GM19025 (cell line): Measurements from ENCODE around the gene PPM1F.
"Not testable (repeated sequence)": the region's sequence is repeated elsewhere in the genome, so short reads cannot be mapped to it uniquely, and the experiment has no call there.

Experiments used
- ATAC-seq: cut with Tn5 transposase; IDR thresholded peaks from one replicate; pipeline ENCODE4 v1.9.1; 2021; ENCODE audit warnings: mild to moderate bottlenecking, low read depth, moderate library complexity; ENCODE audit not compliant: unreplicated experiment

PPM1F gene

DNA sequence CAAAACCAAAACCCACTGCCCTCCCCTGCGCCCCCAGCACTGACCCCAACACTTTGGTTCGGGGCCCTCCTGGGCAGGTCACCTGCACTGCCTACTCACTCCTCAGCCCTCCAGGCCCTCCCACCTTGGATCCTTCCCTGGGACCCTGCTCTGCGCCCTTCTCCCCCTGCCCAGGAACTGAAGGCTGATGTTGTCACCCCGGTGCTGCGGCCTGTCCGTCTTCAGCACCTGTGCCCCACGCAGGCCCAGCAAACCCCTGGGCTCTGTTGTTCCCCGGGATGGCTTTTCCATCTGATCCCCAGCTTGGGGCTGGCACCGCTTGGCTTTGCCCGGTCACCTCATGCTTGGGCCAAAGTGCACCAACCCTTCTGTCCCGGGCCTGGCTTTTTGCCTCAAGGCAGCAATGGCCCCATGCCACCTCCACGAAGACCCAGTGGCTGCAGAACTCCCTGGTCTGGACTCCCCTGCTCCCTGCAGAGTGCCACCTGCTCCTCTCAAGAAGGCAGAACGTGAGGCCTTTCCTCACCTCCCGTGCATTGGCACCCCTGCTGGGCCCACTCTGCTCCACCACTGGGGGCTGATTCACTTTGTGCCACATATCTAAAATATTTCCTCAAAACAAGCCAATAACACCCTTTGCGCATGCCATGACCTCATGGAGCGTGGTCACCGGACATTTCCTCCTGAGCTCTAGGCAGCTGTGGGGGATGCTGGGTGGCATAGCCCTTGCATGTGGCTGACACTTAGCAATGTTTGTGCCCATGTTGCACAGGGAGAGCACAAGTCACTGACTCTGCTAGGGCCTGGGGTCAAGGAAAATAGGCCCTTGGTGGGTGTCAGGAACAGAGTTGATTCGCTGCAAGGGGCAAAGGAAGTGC is 8.8 kb downstream of the PPM1F start:
- no peak for ATAC-seq

DNA sequence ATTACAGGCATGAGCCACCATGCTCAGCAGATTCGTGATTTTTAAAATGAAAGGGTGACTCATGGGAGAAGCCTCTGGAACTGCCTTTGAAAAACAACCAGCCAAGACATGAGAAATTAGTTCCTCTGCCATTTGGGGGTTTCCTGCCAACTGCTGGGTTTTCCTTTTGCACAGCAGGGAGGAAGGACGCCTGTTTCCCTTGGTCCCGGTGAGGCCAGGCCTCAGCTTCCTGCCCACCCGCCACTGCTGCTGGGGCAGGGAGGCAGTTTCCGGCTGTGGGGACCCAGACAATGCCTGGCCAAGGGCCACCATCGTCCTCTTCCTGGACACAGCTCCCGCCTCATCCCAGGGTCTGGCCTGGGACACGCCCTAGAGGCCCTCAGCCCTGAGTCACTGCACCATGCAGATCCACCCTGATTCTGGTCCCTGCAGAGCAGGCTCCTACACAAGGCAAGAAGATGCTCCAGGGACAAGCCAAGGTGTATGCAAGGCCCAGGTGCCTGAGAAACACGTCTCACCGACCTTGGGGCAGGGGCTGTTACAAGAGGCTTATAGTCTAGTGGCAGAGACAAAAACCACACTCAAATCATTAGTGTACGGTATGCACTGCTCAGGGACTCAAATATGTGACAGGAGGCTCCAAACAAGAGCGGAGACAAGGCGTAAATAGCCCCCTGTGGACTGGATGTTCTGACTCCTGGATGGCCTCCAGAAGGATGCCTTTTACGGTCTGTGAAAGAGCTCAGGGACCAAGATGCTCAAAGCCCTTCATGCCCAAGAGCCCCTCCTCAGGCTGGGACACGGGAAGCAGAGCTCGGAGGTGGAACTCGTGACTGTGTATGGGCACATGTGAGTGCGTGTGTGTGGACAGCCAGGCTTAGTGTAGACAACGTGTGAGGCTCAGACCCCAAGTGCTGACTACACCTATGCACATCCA is 10.0 kb downstream of the PPM1F start:
- ATAC-seq = no peak

DNA sequence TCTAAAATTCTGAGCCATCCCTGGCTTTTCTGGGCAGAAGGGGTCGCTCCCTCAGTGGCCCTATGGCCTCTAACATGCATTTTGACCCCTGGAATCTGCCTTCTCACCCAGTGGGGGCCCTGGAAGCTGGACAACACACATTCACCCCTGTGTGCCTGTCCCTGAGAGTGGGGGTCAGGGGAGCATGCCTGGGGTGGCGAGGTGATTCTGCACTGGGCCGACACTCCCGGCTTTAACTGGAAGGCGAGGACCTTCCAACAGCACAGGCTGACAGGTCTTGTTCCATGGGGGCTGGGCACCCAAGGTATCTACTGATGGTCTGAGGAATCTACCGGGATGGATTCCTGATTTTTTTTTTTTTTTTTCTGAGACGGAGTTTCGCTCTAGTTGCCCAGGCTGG is 10.7 kb downstream of the PPM1F start:
- ATAC-seq = no peak

DNA sequence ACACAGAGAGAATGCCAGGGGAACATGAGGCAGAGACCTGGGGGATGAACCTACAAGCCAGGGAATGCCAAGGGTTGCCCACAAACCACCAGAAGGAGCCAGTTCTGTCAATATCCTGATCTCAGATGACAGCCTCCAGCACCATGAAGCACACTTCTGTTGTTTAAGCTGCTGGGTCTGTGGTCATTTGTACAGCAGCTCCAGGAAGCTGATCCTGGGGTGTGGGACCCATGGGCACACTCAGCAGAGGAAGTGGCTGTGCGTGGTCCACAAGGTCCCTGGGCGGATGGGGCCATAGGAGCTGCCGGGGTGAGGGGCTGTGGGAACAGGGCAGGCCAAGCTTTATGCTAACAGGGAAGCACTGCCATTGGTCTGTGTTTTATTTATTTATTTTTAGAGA is 12.1 kb downstream of the PPM1F start:
- ATAC-seq = no peak

DNA sequence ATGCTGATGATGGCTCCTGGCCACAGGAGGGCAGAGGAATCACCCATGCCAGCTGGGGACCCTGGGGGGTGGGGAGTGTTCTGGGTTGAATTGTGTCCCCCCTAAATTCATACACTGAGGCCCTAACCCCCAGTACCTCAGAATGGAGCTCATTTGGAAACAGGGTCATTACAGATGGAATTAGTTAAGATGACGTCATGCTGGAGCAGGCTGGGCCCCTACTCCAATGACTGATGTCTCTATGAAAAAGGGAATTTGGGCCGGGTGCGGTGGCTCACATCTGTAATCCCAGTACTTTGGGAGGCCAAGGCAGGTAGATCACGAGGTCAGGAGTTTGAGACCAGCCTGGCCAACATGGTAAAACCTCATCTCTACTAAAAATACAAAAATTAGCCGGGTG is 12.7 kb downstream of the PPM1F start:
- not testable (repeated sequence) for ATAC-seq

DNA sequence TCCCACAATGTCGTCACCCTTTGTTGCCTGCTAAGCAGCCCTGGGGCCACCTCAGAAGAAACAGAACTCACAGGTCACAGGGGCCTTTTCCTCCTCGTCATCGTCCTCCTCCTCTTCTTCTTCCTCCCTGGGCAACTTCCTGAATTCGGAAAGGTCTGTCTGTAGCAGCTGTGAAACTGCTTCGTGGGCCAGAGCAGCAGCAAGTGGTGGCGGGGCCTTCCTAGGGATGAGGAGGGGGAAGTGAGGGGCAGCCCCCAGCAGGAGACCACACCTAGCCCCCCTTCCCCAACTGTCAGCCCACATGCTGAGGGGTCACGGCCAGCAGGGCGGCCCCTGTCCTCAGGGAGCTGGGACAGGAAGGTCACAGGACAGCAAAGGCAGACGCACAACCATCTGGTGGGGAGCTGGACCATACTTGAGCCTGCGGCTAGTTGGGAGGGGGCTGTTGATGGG is 13.2 kb downstream of the PPM1F start:
- ATAC-seq = no peak

DNA sequence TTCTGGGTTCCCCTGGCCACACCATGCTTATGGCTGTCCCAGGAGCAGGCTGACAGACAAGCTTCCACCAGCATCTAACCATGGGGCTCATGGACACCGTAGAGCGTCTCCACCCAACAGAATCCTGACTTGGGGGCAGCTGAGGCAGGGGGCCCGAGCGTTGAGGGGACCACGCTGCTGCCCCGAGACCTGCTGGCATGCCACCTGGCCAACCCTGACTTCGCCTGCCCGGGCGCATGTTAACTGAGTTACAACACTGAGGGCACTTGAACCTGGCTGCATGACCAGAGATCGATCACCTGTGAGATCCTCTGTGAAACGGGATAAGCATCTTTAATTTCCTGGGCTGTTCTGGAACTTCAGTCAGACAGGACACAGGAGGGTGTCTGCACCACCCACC is 13.7 kb downstream of the PPM1F start:
- no peak for ATAC-seq

DNA sequence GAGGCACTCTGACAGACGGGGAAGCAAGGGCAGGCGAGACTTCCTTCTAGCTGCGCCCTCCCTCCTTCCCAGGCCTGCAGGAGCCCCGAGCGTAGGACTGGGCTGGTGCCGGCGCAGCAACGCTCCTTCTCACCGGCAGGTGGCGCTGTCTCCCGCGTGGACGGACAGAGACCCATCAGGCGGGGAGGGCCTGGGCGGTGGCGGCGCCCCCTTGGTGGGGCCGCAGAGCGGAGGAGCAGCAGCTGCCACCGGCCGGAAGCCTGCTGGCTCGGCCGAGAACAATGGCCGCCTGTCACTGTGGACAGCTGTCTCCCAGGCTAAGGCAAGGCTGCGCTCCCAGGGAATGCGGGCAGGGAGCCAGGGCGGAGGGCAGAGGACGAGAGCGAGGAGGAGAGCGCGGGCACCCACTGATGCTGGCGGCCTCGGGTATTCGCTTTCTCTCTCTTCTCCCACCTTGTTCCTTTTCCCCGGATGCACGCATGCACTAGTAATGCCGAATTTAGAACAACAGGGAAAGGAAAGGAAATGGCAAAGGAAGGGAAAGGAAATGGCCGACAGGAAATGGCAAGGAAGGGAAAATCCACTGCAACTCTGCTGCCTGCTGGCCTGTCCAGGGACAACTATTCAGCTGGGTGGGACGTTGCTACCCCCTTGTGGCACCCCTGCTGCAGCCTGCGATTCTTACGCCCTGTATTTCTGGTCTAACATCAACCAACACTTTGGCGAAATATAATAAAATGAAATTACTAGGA is 14.4 kb downstream of the PPM1F start:
- ATAC-seq = peak; percentile 87

DNA sequence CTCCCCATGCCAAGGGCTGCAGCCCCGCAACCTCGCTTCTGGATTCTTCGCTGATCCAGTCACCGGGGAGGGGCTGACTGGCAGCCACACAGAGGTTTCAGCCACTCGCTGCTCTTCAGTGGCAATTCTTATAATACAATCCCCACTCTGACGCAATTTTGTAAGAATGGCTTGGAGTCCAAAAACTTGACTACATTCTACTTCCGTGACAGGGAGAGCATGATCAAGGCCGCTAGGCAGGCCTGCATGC is 14.9 kb downstream of the PPM1F start:
- ATAC-seq = no peak

DNA sequence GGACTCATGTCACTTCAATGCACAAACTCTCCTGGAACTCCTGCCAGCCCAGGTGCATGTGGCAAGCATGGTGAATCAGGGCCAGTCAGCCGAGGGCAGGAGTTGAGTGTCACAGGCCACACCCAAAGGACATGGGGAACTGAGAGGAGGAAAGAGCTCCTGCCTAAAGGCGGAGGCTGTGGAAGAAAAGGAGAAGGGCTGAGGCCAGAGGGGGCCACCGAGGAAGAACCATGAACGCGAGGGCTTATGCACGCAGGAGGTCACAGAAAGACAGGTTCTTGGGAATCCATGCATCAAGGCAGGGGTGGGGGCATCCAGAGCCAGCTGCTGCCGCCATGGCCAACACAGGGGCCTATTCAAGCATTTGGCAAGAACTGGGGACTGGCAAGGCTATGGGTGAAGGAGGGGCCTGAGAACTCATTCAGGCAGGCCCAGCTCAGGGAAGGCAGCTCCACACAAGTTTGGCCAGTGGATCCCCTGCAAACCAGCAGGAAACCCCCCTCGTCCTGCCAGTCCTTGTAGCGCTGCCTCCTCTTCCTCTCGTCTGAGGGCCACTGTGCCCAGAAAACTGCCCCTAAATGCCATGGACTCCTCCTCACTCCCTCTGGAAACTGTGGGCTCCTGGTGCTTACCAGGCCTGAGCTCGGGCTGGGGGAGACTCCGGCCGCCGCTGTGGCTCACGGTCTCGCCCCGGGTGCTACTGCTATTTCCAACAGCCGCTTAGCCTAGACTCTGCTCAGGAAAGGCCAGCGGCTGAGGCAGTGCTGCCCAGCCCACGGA is 15.4 kb downstream of the PPM1F start:
- no peak for ATAC-seq

DNA sequence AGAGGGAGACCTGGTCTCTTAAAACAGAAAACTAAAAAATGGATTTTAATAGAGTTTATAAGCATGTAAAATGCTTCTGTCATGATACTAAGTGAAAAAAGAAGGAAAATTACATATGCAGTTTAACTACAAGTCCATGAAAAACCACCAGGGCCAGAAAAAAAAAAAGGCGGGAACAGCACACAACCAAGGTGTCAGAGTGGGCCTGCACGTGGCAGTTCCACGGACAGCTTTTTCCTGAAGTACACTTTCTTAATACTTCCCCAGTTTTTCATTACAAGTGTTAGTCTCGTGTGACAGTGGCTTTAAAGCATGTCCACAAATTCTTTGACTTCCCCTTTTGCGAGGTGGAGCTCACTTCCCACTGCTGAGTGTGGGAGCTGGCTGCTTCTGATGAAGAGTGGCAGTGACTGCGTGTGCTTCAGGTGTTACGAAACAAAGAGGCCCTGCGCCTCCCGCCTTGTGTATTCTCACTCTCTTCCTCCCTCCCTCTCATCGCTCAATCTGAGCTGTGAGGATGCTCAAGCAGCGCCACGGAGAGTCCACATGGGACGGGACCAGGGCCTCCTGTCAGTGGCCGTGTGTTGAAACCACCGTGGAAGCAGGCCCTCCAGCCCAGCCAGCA is 16.4 kb downstream of the PPM1F start:
- no peak for ATAC-seq

DNA sequence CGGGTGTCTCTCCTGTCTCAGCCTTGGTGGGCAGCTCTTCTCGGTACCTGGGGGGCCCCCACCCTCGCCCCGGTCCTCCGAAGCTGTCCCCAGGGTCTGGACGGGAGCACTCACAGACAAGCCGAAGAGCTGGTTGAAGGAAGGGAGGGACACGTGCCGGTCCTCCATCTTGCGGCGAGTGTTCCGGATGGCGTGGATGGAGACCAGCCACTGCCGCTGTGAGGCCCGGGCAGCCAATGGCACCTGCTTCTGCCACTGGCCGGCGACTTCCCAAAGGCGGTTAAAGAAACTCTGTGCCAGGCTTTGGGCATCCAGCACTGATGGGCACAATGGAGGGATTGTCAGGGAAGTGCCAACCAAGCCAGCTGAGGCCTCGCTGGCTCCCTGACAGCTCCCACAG is 18.7 kb downstream of the PPM1F start:
- ATAC-seq = no peak

DNA sequence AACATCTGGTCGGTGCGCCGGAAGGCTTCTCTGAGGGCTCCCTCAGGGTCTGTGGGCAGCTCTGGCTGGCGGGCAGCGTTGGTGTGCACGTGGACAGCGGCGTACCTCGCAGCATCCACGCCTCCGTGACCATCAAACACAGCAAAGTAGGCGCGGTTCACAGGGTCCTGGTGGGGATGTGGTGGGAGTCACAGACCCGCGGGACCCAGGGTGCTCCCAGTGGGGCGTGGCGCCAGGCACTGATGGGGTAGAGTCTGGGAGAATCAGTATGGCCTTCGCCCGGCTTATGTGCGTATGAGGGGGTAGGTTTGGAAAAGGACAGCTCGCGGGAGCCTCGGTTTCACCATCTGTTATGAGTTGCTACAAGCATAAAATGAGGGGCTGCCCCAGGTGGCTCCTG is 19.2 kb downstream of the PPM1F start:
- ATAC-seq = no peak

DNA sequence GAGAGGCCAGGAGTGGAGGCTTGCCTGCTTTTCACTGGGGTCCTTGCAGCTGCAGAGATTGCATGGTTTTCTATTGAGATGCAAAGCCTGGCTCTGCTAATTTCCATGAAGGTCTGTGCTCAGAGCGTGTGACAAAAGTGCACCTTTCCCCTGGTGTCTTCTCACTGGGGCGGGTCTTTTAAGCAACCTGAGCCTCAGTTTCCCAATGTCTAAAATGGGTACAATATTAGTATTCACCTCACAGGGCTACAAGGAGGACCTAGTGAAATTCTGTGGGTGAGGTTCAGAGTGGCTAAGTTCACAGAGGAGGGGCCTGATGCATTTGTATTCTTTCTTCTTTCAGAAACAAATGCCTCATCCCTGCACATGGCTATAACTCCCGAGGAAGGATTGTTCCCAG is 20.3 kb downstream of the PPM1F start:
- no peak for ATAC-seq

DNA sequence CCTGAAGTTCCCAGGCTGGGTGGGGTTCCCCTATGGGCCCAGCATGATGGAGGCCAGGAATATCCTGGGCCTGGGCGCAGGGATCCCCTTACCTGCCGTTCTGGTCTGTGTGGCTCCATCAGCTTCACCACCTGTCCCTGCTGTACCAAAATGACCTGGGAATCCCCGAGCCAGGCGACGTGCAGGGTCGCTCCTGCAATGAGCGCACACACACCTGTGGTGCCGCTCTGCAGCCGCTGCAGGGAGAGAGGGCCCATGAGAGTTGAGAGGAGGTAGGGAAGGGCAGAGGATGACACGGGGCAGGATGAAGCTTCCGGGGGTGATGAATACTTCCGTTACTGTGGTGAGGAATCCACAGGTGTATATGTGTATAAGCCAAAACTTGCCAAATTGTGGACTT is 21.6 kb downstream of the PPM1F start:
- no peak for ATAC-seq

DNA sequence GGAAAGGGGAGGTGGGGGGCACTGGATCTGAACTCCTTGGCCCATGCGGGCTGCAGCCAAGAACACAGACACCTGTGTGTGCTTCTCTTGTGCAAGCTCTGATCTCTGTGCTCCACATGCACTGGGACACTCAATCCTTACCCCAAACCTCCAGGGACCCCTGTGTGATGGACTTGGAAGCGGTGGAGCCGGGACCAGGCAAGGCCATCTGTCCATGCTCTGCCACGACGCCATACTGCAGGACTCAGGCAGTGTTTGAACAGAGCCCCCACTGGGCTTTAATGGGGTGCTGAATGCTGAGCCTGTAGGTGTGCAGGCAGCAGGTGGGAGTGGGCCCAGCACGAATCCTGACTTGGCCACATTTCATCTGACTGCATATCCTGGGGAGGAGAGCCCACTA is 23.4 kb downstream of the PPM1F start:
- no peak for ATAC-seq

DNA sequence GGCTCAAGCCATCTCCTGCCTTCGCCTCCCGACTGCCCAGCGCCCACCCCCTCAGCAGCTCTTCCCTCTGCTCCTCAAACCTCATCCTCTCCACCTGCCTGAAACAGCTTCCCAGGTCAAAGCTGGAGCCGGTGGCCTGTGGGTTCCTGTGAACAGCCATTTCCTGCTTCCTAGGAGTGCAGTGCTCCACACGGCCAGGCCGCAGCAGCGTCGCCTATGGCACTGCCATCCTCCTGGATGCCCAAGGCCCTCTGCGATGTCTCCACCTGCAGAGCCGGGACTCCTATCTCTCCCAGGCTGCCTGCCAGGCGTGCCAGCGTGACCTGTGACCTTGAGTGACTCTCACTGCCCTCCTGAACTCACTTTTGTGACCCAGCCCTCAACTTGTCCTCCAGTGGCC is 24.6 kb downstream of the PPM1F start:
- ATAC-seq = no peak

DNA sequence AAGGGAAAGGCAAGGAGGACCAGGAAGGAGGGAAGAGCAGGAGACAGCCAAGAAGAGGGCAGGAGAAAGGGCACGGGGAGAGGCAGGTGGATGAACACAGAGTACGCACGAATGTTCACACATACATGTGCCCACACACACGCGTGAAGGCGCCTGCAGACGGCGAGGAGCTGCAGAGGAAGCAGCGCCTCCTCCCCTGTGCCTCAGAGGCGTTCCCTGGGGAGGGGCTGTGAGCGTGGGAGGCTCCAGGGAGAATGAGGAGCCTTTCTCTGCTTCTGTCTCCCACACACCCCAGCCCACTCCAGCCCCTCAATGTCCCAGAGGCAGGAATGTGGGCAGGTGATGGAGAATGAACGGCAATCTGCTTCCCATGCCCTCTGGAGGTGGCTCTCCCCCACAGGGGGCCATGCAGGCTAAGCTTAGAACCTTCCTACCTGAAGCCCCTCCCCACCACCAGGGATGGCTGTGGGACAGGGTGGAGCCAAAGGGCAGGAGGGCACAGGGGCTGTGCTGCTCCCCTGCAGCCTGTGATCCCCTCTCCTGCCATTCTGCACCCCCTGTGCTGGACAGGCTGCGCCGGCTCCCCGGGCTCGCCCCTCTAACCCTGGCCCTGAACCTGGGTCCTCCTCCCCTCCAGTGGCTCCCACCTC is 25.3 kb downstream of the PPM1F start:
- no peak for ATAC-seq

DNA sequence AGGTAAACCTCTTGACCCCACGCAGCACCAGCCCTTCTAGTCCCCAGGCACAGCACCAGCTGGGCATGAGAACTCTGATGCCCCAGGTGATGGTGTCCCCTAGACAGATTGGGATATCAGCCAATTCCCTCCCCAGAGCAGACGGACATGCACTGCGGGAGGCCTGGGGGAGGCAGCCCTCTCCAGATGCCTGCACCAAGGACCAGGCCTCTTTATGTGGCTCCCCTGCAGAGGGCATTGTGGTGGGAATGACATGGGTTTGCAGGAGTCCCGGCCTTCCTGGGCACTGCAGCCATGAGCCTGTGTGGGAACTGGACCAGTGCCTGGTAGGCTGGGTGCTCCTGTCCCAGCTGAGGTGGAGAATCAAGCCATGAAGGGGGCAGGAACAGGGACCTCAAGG is 25.9 kb downstream of the PPM1F start:
- ATAC-seq = no peak
